Astrocyte of the hippocampus (primary cell): Measurements from ENCODE around the gene WNT11.

Experiments used
- DNase-seq: peaks from one replicate; pipeline ENCODE4 v3.0.0; 2011; ENCODE audit warnings: low read depth, low spot score

The WNT11 gene

GRCh38 chr11:76218449-76219178 lies 12.3 kb upstream of the WNT11 start:
- DNase-seq = no peak

GRCh38 chr11:76217653-76218160 lies 11.4 kb upstream of the WNT11 start:
- DNase-seq = no peak

DNA sequence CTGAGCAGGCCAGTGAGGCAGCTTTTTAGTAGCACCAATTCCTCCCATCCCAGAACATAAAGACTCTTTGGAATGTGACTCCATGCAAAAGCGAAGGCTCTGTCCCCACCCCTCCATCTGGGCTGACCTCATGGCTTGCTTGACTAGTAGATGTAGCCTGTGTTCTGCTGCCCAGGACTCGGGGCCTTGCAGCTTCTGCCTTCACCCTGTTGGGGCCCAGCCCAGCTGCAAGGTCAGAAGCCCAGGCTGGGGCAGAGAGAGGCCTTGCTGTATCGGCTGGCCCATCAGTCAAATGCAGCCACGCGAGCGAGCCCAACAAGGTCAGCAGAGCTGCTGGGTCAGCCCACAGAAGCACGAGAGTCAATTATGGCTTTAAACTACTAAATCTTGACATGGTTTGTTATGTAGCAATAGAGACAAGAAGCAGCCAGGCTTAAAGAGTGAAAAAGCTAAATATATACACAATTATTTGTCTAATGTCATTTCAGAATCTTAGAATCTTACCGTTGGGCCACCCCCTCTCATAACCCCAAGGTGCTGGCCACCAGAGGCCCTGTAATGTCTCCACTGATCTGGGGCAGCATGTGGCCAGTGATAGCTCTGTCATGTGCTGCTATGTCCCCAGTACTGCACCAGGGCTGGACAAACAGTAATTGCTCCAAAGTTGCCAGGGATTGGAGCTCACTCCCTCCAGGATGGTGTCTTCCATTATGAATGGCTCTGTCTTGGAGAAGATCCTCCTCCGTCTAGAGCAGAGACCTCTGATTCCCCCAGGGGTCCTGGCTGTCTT lies 10.4 kb upstream of the WNT11 start:
- DNase-seq = no peak

GRCh38 chr11:76215941-76216340 lies 9.6 kb upstream of the WNT11 start:
- DNase-seq = peak; percentile 67

DNA sequence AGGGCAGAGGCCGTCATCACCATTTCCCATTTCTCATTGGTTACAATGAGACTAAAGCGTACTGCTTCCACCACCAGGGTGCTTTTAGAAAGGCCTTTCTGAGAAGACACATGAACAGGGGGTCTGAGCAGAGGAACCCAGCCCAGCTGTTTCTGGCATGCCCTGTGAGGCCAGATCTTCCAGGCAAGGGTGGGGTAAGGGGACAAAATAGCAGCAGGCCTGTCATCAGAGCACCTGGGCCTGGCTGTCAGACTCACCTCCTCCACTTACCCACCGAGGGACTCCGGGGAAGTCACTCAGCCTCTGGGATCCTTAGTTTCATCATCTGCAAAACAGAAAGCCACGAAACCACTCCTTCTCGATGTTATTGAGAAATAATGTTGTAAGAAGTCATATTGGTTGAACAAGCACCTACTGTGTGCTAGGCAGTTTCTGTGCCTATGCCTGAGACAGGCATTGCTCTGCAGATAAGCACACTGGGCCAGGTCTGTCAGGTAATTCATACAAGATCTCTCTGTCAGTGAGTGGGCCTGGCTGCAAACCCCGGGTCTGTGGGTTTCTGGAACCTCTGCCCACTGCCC lies 8.8 kb upstream of the WNT11 start:
- DNase-seq = no peak

- DNase-seq = no peak
These were observed 7.9 kb upstream of the WNT11 start for GRCh38 chr11:76214186-76214585.

GRCh38 chr11:76212086-76213035 lies 6.1 kb upstream of the WNT11 start:
- DNase-seq = no peak

GRCh38 chr11:76210931-76211851 lies 4.9 kb upstream of the WNT11 start:
- peak; percentile 16 for DNase-seq

GRCh38 chr11:76209973-76210930 lies 4.0 kb upstream of the WNT11 start:
- peak; percentile 88 for DNase-seq

DNA sequence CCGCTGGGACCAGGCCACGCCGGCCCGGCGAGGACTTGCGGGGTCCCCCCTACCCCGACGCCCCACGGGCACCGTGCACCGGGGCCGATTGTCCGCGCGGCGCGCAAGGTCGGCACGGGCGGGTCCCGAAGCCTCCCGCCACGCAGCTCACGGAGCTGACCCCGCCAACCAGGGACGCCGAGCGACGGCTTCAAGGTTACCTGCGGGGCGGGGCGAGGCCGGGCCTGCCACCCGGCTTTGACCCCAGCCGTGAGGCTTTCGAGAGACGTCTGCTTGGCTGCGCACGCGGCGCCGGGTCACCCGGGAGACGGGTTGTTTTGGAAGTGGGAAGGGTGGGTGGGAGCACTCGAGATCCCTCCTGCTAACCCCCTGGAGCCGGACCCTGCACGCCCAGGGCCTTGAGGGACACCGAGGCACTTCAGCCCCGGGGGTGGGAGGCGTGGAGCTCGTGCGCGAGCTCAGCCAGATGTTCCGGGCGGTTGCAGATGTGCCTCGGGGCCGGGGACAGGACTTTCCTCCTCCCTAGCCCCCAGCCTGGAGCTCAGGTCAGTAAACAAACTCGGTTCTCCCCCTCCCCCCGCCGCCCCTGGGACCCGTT lies 3.2 kb upstream of the WNT11 start:
- DNase-seq = peak; percentile 32

DNA sequence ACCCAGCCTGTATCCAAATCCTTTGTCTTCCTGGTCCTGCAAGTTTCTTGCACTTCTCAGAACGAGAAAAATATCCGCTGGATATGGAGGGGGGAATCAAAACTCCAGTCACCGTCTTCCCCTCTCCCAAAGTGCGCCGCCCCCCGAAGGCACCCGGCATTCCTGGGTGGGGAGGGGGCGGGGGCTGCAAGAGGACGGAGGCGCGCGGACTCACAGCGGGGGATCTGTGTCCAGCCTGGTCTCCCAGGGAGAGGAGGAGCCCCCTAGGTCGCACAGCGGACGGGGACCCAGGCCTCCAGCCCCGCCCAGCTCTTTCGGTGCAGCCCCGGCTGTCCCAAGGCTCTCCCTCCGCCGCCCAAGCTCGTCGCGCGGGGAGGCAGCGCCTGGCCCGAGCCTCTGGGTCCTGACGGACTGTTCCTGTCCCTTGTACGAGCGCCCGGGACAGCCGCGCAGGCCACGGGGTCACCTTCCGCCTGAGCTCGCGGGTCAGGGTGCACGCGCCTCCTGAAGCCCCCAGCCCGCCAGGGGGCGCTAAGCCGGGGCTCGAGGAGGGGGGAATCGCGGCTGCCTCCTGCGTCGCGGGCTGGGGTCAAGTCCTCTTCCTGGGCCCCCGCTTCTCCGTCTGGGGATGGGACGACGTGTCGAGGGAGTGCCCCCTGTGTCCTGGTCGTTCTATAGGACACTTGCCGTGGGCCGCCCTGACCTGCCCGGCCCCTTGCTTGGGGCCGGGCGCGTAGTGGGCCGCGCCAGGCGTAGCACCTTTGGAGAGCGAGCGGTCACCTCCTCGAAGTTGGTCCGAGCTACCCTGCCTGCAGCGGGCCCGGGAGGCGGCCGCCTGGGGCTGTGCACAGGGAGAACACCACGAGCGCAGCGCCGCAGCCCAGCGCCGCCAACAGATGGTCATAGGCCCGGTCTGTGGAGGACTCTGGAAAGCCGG lies 2.4 kb upstream of the WNT11 start:
- DNase-seq = peak; percentile 77

DNA sequence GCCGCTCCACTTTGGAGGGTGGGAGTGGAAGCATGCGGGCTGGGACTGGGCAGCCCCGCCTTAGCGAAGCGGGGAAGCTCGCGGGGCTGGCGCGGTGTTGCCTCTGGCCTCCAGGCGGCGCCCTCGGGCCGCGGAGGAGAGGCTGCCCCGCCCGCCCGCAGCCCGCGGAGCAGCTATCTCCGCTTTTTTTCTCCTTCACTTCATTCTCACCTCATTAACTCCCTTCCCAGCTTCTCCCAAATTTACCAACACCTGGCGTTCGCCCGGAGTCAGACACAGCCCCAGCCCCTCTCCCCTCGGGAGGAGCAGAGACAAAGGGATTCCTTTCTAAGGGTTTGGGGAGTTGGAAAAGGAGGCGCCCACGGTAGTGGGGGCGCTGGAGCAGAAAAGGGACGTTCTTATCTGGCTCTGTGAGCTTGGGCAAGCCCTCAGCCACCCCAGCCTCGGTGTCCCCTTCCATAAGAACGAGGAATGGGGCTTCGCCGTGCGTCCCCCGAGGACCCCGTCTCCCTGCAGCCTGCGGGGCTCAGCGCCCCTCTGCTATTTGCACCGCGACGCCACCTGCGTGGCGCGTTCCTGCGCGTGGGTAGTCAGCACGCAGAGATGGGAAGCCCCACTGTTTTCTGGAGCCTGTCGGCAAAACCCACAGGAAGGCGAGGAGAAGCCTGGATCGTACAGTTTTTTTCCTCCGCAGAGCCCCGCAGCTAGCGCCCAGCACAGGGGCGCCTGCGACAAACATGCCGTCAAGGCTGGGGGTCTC lies 1.5 kb upstream of the WNT11 start:
- DNase-seq = peak; percentile 91

DNA sequence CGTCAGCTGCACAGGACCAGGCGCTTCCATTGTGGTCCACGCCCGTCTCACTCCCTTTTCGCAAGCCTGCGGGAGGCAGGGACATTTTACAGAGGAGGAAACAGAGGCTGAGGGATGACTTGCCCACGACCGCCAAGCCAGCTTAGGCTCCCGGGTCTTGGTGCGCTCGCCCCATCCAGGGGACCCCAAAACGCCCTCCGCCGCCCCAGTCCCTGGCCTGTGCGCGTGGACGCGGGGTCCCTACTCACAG lies 300 bp downstream of the WNT11 start:
- DNase-seq = peak; percentile 14

DNA sequence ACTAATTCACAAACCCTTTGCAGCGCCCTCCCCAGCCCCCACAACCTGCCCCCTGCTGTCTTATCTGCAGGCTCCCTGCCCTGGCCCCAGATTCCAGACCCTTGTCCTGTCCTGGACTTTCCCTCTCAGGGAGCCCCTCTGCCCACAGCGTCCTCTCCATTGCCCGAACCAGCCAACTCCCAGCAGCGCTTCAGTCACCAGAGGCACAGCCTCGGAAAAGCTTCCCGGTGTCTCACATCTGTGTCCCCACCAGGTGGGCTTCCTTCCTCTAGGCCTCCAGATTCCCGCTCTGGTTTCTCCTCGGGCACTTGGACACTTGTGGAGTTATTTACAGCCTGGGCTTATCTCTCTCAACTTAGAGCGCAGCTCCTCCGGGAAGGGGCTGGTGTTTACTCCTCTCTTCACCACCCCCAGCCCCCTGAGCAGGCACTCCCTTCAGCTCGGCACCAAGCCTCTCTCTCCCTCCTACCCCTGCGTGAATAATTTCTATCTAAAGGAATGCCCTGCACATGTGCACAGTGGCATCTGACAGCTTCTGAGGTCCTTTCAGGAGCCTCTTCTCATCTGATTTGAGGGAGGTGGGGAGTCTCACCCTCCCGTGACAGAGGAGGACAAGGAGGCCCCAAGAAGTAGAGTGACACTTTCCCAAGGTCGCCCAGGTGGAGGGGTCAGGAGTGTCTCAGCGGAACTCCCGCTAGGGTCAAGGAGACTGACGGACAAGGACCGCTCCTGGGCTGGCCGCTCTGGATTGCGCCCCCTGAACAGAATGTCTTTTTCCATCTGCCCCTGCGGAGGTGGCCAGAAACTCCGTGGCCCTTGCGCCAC lies 838 bp downstream of the WNT11 start:
- DNase-seq = no peak

GRCh38 chr11:76203937-76204336 lies 2.4 kb downstream of the WNT11 start:
- no peak for DNase-seq
